GM10248 (cell line): Measurements from ENCODE around the gene FBLN1.
"Not testable (repeated sequence)": the region's sequence is repeated elsewhere in the genome, so short reads cannot be mapped to it uniquely, and the experiment has no call there.

Source experiments
- CTCF ChIA-PET: fragments of 300-600 bp; sonication (Branson Sonifier 250); formaldehyde crosslinking; extraction: SDS; loops from one replicate; lab custom pipeline; 2021; ENCODE audit warnings: antibody characterized with exemption; lab: Yijun Ruan, JAX
- POLR2A ChIA-PET: fragments of 350-650 bp; sonication (Branson Sonifier 250); formaldehyde crosslinking; extraction: SDS; loops from one replicate; lab custom pipeline; 2020; ENCODE audit warnings: antibody characterized with exemption; lab: Yijun Ruan, JAX
- DNase-seq: peaks from one replicate; pipeline ENCODE4 v3.0.0; 2012; ENCODE audit errors: extremely low spot score
- CTCF ChIP-seq: IDR thresholded peaks from 2 replicates; pipeline ENCODE4 v1.5.1; 2012; ENCODE audit warnings: mild to moderate bottlenecking, low read depth; ENCODE audit errors: extremely low read depth, missing control alignments, control extremely low read depth

FBLN1 gene

GRCh38 chr22:45603619-45604018 is 100.9 kb downstream of the FBLN1 start:
- TF ChIP-seq CTCF: no peak
- DNase-seq: no peak
- POLR2A ChIA-PET: no interaction called here
- CTCF ChIA-PET: no interaction called here

DNA sequence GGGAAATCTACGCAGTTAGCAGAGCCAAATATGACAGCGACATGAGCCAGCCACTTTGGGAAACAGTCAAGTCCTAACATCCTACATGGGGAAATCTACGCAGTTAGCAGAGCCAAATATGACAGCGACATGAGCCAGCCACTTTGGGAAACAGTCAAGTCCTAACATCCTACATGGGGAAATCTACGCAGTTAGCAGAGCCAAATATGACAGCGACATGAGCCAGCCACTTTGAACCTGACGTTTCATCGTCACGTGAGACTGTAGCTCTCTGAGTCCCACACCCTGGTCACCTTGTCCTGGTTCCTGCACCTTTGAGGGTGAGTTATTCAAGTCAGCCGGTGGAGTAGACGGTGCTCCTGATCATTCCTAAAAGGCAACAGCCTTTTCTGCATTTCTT is 105.4 kb downstream of the FBLN1 start:
- DNase-seq, POLR2A ChIA-PET, CTCF ChIA-PET: not testable (repeated sequence)

DNA sequence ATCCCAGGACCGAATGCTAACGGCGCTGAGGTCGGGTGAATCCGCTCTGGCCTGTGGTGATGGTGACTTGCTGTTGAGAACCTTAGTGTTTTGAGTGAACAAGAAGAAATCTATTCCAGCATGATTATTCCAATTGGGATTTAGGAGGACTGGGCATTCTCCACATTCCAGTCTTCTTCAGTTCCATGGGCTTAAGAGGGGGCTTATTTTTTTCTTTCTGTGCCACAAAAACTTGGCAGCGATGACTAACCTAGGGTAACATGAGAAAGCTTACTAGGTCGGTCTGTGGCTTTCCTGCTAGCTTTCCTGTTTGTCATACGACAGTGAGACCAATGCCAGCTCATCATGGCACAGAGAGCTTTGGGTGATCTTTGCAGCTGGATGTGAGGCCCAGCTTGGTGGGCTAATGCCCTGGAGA is 106.1 kb downstream of the FBLN1 start:
- no peak for DNase-seq
- TF ChIP-seq CTCF: no peak
- ChIA-PET POLR2A (no interaction called here), CTCF (no interaction called here)

DNA sequence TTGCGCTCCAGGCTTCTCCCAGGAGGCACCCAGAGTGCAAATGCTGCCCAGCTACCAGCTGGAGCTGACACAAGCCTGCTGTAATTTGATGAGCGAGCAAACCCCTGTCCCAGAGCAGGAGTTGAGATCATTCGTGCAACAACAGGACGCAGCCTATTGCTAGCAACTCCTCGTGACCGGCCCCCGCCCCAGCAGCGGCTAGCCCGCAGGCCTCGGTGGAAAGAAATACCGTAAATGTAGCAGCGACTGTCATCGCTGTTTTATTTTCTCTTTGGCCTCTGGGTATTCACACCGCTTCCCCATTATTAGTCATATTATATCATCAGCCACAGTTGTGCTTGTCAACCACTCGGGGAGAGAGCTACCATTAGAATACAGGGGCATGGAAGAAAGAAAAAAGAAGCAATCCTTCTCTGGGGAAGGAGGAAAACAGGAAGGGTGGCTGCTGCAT is 109.8 kb downstream of the FBLN1 start:
- no peak for DNase-seq
- CTCF ChIA-PET: no interaction called here
- POLR2A ChIA-PET: no interaction called here
- TF ChIP-seq CTCF: no peak

GRCh38 chr22:45612940-45613339 is 110.3 kb downstream of the FBLN1 start:
- CTCF ChIA-PET: no interaction called here
- TF ChIP-seq CTCF: no peak
- POLR2A ChIA-PET: no interaction called here
- no peak for DNase-seq

DNA sequence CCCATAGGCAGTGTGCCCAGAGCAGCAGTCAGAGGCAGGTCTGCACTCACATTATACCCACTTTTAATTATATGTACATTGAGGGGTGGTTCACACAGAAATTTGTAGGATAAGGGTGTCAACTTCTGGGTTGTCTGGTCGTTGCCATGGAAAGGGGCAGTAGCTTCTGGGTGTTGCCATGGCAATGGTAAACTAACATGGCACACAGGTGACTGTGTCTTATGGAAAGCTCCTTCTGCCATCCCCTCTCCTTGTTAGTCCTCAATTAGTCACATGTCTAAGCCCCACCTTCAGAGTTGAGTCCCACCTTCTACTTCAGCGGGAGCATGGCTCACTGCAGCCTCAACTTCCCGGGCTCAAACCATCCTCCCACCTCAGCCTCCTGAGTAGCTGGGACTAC is 112.7 kb downstream of the FBLN1 start:
- ChIA-PET CTCF (interaction anchor here (1.1 to 1.7 kb wide), 4 partner anchors 9 to 61 kb away, joined by 3 to 4 read pairs (median 4); no protein-coding TSS in a partner anchor), POLR2A (no interaction called here)
- no peak for DNase-seq
- TF ChIP-seq CTCF: no peak

- ChIA-PET CTCF (interaction anchor here (1.2 to 1.6 kb wide), 2 partner anchors 37 to 52 kb away, joined by 3 read pairs; no protein-coding TSS in a partner anchor), POLR2A (no interaction called here)
- TF ChIP-seq CTCF: no peak
- no peak for DNase-seq
Measured at GRCh38 chr22:45616432-45616831, 113.7 kb downstream of the FBLN1 start.
